Measurements from ENCODE around the gene PARPBP. TPM values are rescaled to one million over a fixed set of nuclear protein-coding genes. Genes with fewer than 3 reads are reported as not detected.

Gene PARPBP
- total RNA-seq, 3 donors from 2014 or later: 1.1 to 3.9 (median 2.3) TPM

DNA sequence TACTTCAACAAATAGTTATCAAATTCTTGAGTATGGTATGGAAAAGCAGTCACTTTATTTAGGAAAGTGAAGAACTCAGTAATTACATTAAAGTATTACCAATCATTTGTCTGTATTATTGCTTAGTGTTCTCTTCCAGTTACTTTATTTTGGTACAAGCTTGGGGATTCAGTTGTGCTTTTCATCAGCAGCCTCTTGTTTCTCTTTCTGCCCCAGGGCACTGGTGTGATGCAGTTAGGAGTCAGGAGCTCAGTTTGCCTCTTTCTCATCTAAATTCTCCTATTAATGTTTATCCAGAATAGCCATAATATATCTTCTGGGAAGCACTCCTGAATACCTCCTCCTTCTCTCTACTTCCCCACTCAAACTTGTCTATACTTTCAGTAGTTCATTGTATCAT, 52.0 kb downstream of the PARPBP start:
- intact Hi-C loops (cut with DNase I; ENCODE audit: low total_unique reads): no loop called here
- H3K27ac ChIP-seq: no peak overlapping the region
- no peaks in the 10 kb centered on the region for H3K4me1 ChIP-seq
- no peaks in the 10 kb centered on the region for H3K36me3 ChIP-seq
- no peaks in the 10 kb centered on the region for H3K27me3 ChIP-seq
- no peak overlapping the region for H3K4me3 ChIP-seq
- no peaks in the 10 kb centered on the region for H3K9me3 ChIP-seq
- TF ChIP-seq, protein P1, sequence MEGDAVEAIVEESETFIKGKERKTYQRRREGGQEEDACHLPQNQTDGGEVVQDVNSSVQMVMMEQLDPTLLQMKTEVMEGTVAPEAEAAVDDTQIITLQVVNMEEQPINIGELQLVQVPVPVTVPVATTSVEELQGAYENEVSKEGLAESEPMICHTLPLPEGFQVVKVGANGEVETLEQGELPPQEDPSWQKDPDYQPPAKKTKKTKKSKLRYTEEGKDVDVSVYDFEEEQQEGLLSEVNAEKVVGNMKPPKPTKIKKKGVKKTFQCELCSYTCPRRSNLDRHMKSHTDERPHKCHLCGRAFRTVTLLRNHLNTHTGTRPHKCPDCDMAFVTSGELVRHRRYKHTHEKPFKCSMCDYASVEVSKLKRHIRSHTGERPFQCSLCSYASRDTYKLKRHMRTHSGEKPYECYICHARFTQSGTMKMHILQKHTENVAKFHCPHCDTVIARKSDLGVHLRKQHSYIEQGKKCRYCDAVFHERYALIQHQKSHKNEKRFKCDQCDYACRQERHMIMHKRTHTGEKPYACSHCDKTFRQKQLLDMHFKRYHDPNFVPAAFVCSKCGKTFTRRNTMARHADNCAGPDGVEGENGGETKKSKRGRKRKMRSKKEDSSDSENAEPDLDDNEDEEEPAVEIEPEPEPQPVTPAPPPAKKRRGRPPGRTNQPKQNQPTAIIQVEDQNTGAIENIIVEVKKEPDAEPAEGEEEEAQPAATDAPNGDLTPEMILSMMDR (IDR thresholded peaks at IDR 0.05): no peak
- TF ChIP-seq POLR2AphosphoS5 (IDR thresholded peaks at IDR 0.05) (no peak), POLR2A (IDR thresholded peaks at IDR 0.05) (no peak)
- no peak for DNase-seq (ENCODE audit: low spot score in 2 of 2)

DNA sequence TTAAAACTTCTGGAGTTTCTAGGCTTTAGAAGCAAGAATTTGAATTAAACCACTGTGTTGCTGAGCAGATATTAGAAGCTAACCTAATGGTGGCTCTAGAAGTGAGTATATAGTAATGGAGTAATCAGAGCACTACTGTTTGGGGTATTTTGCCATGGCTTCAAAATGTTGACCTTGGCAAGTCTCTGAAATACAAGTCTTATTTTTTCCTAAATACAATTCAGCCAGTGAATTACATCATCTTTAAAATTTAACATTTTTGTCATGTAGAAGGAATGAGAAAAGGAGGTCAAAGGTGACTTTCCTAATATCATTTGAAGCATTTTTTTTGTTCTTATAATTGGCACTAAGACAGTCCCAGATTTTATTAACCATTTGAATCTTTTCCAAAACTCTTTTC, 52.5 kb downstream of the PARPBP start:
- Histone ChIP-seq H3K27me3 (no peaks in the 10 kb centered on the region), H3K36me3 (no peaks in the 10 kb centered on the region), H3K4me3 (no peak overlapping the region), H3K4me1 (no peaks in the 10 kb centered on the region), H3K9me3 (no peaks in the 10 kb centered on the region), H3K27ac (no peak overlapping the region)
- no peak for DNase-seq (ENCODE audit: low spot score in 2 of 2)
- TF ChIP-seq POLR2AphosphoS5 (IDR thresholded peaks at IDR 0.05) (no peak), POLR2A (IDR thresholded peaks at IDR 0.05) (no peak)
- TF ChIP-seq, protein P1 (IDR thresholded peaks at IDR 0.05): no peak
- intact Hi-C loops (cut with DNase I; ENCODE audit: low total_unique reads): no loop called here

DNA sequence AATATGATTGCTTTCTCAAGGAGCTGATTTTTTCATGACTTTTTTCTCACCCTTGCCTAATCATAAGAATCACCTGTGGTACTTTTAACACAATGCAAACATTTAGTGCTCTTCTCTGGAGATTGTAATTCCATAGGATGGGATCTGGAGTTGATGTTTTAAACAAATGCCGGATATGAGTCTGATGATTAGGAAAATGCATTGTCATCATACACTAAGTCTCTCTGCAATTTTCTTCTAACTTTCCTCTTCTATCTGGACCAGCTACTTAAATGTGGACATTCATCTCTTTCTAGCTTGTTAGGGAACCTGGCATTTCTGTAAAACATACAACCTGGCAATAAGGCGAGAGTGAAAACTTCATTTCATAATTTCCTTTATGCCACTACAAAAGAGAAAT, 54.1 kb downstream of the PARPBP start:
- H3K27me3 ChIP-seq: no peaks in the 10 kb centered on the region
- H3K9me3 ChIP-seq: no peaks in the 10 kb centered on the region
- DNase-seq (ENCODE audit: low spot score in 2 of 2): no peak
- no peaks in the 10 kb centered on the region for H3K36me3 ChIP-seq
- H3K27ac ChIP-seq: no peak overlapping the region
- intact Hi-C loops (cut with DNase I; ENCODE audit: low total_unique reads): no loop called here
- no peak for TF ChIP-seq POLR2A (IDR thresholded peaks at IDR 0.05)
- no peak overlapping the region for H3K4me3 ChIP-seq
- no peaks in the 10 kb centered on the region for H3K4me1 ChIP-seq

DNA sequence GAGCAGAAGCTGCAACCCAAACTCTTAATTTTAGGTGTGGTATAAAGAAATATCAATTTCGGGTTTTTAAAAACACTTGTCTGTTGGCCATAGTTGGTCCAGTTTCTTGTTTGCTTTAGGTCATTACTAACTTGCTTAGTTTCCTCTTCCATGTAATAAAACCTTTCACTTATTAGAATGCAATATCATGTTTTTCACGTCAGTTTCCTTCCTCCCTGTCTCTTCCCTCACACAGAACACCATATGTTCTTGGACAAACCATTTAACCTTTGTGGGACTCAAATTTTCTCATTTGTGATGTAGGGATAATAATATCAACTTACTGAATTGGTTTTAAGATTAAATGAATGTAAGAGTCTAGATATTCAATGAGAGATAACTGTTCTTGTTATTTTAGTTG, 54.8 kb downstream of the PARPBP start:
- Histone ChIP-seq H3K9me3 (no peaks in the 10 kb centered on the region), H3K27ac (no peak overlapping the region), H3K4me3 (no peak overlapping the region), H3K27me3 (no peaks in the 10 kb centered on the region), H3K4me1 (no peaks in the 10 kb centered on the region), H3K36me3 (no peaks in the 10 kb centered on the region)
- DNase-seq (ENCODE audit: low spot score in 2 of 2): no peak
- intact Hi-C loops (cut with DNase I; ENCODE audit: low total_unique reads): no loop called here
- TF ChIP-seq POLR2A (IDR thresholded peaks at IDR 0.05) (no peak), POLR2AphosphoS5 (IDR thresholded peaks at IDR 0.05) (no peak)
- TF ChIP-seq, protein P1 (IDR thresholded peaks at IDR 0.05): no peak

DNA sequence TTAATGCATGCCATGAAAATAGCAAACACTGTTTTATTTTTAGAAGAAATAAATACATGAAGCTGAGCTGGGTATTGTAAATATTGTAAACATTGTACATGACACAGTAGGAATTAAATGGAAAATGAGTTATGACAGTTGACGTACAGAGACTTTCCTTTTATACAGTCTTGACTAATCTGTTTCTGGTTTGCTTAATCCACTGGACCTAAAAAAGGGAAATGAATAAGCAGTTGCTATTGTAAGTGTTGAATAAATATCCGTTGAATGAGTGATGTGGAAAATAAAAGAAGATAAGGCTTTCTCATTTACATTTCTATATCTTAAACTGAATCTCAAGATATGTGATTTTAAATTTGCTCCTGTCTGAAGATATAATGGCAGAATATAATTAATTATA, 62.7 kb downstream of the PARPBP start:
- intact Hi-C loops (cut with DNase I; ENCODE audit: low total_unique reads): no loop called here
- H3K27me3 ChIP-seq: no peaks in the 10 kb centered on the region
- no peaks in the 10 kb centered on the region for H3K36me3 ChIP-seq
- no peaks in the 10 kb centered on the region for H3K9me3 ChIP-seq
- TF ChIP-seq POLR2A (IDR thresholded peaks at IDR 0.05) (no peak), POLR2AphosphoS5 (IDR thresholded peaks at IDR 0.05) (no peak)
- TF ChIP-seq, protein P1 (IDR thresholded peaks at IDR 0.05): no peak
- H3K4me1 ChIP-seq: no peaks in the 10 kb centered on the region
- no peak for DNase-seq (ENCODE audit: low spot score in 2 of 2)
- H3K4me3 ChIP-seq: no peak overlapping the region
- H3K27ac ChIP-seq: no peak overlapping the region

DNA sequence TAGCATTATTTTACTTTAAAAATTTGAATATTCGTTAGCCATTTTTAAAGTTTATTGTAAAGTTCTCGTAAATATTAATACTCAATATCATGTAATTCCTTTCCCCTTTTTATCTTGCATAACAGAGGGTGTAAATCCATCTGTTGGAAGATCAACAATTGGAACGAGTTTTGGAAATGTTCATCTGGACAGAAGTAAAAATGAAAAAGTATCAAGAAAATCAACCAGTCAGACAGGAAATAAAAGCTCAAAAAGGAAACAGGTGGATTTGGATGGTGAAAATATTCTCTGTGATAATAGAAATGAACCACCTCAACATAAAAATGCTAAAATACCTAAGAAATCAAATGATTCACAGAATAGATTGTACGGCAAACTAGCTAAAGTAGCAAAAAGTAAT, 75.8 kb downstream of the PARPBP start:
- Histone ChIP-seq H3K4me1 (no peaks in the 10 kb centered on the region), H3K36me3 (no peaks in the 10 kb centered on the region), H3K9me3 (no peaks in the 10 kb centered on the region), H3K4me3 (no peak overlapping the region), H3K27ac (no peak overlapping the region), H3K27me3 (no peaks in the 10 kb centered on the region)
- no peak for TF ChIP-seq POLR2A (IDR thresholded peaks at IDR 0.05)
- no peak for TF ChIP-seq POLR2AphosphoS5 (IDR thresholded peaks at IDR 0.05)
- TF ChIP-seq, protein P1 (IDR thresholded peaks at IDR 0.05): no peak
- no peak for DNase-seq (ENCODE audit: low spot score in 2 of 2)
- intact Hi-C loops (cut with DNase I; ENCODE audit: low total_unique reads): loop anchor here (5.0 kb wide), 1 partner anchor 451 kb away; no protein-coding TSS in a partner anchor
